SK-N-SH treated with all-trans-retinoic acid at 6 μM for 48 hours (cell line): ENCODE data around the gene OSBPL5.

ENCODE experiments used
- ATAC-seq: fragments of 200-7000 bp; cut with Tn5 transposase; 3 replicates; pipeline ENCODE4 v1.9.1; 2020; ENCODE audit warnings: mild to moderate bottlenecking, moderate library complexity
- BACH2 ChIP-seq: fragments of 250-450 bp; sonication (Bioruptor Pico); IDR thresholded peaks from 2 replicates; pipeline ENCODE4 v1.9.0; 2021; ENCODE audit warnings: mild to moderate bottlenecking, borderline replicate concordance
- CSDC2 ChIP-seq: fragments of 250-450 bp; sonication (Bioruptor Pico); IDR thresholded peaks from 2 replicates; pipeline ENCODE4 v1.5.0; 2020; ENCODE audit warnings: mild to moderate bottlenecking, moderate library complexity
- ESRRG ChIP-seq: fragments of 250-450 bp; sonication (Bioruptor Pico); IDR thresholded peaks from 2 replicates; pipeline ENCODE4 v1.6.1; 2021; ENCODE audit warnings: mild to moderate bottlenecking
- GLIS3 ChIP-seq: fragments of 250-450 bp; sonication (Bioruptor Pico); IDR thresholded peaks from 2 replicates; pipeline ENCODE4 v1.5.0; 2020; ENCODE audit warnings: mild to moderate bottlenecking, moderate library complexity
- ISL1 ChIP-seq: fragments of 250-450 bp; sonication (Bioruptor Pico); IDR thresholded peaks from 2 replicates; pipeline ENCODE4 v2.1.2; 2022; ENCODE audit warnings: mild to moderate bottlenecking, moderate library complexity
- PPARA ChIP-seq: fragments of 250-450 bp; sonication (Bioruptor Pico); IDR thresholded peaks from 2 replicates; pipeline ENCODE4 v1.5.0; 2020; ENCODE audit warnings: mild to moderate bottlenecking, borderline replicate concordance
- RARB ChIP-seq: fragments of 250-450 bp; sonication (Bioruptor Pico); IDR thresholded peaks from 2 replicates; pipeline ENCODE4 v1.8.0; 2021; ENCODE audit warnings: mild to moderate bottlenecking, moderate library complexity
- TCF4 ChIP-seq: fragments of 250-450 bp; sonication (Bioruptor Pico); IDR thresholded peaks from 2 replicates; pipeline ENCODE4 v1.8.0; 2021; ENCODE audit warnings: mild to moderate bottlenecking, moderate library complexity, borderline replicate concordance
- TOX ChIP-seq: fragments of 250-450 bp; sonication (Bioruptor Pico); IDR thresholded peaks from 2 replicates; pipeline ENCODE4 v1.8.0; 2021; ENCODE audit warnings: mild to moderate bottlenecking, moderate library complexity, borderline replicate concordance
- ZC3H10 ChIP-seq: fragments of 250-450 bp; sonication (Bioruptor Pico); IDR thresholded peaks from 2 replicates; pipeline ENCODE4 v1.5.1; 2021; ENCODE audit warnings: mild to moderate bottlenecking, moderate library complexity
- ZFP3 ChIP-seq: fragments of 250-450 bp; sonication (Bioruptor Pico); IDR thresholded peaks from 2 replicates; pipeline ENCODE4 v1.5.0; 2020; ENCODE audit warnings: mild to moderate bottlenecking, moderate library complexity
- ZNF565 ChIP-seq: fragments of 450-650 bp; formaldehyde crosslinking; conservative IDR thresholded peaks from 2 replicates; pipeline ENCODE4 v1.5.0; 2020; ENCODE audit warnings: low read depth, mild to moderate bottlenecking, moderate library complexity
- ZNF70 ChIP-seq: fragments of 450-650 bp; formaldehyde crosslinking; IDR thresholded peaks from 2 replicates; pipeline ENCODE4 v1.5.0; 2020; ENCODE audit warnings: mild to moderate bottlenecking, moderate library complexity
- ZNF8 ChIP-seq: fragments of 450-650 bp; formaldehyde crosslinking; IDR thresholded peaks from 2 replicates; pipeline ENCODE4 v1.5.0; 2020; ENCODE audit warnings: mild to moderate bottlenecking, moderate library complexity
- TF ChIP-seq, protein P1 (sequence below): fragments of 250-450 bp; sonication (Bioruptor Pico); IDR thresholded peaks from 2 replicates; pipeline ENCODE4 v1.8.0; 2020; ENCODE audit warnings: mild to moderate bottlenecking, moderate library complexity, borderline replicate concordance
- TF ChIP-seq, protein P2 (sequence below): fragments of 250-450 bp; sonication (Bioruptor Pico); IDR thresholded peaks from 2 replicates; pipeline ENCODE4 v1.5.1; 2020; ENCODE audit warnings: low read depth, mild to moderate bottlenecking, moderate library complexity
- TF ChIP-seq, protein P3 (sequence below): fragments of 250-450 bp; sonication (Bioruptor Pico); IDR thresholded peaks from 2 replicates; pipeline ENCODE4 v1.5.1; 2021; ENCODE audit warnings: mild to moderate bottlenecking, moderate library complexity
- TF ChIP-seq, protein P4 (sequence below): fragments of 250-450 bp; sonication (Bioruptor Pico); IDR thresholded peaks from 2 replicates; pipeline ENCODE4 v1.5.0; 2020; ENCODE audit warnings: mild to moderate bottlenecking, moderate library complexity
- TF ChIP-seq, protein P5 (sequence below): fragments of 250-450 bp; sonication (Bioruptor Pico); IDR thresholded peaks from 2 replicates; pipeline ENCODE4 v1.8.0; 2021; ENCODE audit warnings: low read depth, mild to moderate bottlenecking, moderate library complexity, borderline replicate concordance

The OSBPL5 gene

DNA sequence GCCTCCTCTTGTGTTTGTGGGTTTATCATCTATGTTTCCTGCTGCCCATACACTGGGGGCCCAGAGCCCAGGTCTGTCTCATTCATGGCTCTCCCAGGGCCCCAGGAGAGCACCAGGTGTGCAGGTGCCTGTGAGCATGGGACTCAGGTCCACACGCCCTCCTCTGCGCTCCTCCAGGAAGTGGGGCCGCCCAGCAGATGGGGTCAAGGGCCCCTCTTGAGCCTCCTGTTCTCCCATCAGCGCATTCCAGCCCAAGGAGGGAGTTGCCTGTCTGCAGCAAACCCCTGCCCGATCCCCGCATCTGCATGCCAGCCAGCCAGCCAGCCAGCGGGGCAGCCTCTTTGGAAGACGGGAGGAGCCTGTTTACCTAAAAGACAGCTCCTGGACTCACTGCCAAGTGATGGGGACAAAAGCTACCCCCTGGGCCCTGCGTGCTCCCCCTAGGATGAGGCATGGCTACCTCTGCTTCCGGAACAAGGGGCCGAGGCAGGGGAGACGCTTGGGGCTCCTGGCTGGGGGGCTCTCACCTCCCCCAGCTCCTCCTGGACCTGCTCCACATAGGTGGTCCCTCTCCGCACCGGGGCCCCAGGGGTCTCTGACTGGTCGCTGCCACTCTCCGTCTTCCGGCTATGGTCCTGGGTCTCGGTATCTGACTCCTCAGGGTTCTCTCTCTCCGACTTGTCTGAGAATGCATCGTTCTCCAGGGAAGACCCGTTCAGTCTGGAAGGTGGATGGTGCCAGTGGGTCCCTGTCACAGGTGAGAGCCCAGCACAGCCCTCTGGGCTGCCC lies 58.2 kb downstream of the OSBPL5 start:
- no peak for TF ChIP-seq ZNF565 (CRISPR knock-in tag)
- TF ChIP-seq, protein P1, sequence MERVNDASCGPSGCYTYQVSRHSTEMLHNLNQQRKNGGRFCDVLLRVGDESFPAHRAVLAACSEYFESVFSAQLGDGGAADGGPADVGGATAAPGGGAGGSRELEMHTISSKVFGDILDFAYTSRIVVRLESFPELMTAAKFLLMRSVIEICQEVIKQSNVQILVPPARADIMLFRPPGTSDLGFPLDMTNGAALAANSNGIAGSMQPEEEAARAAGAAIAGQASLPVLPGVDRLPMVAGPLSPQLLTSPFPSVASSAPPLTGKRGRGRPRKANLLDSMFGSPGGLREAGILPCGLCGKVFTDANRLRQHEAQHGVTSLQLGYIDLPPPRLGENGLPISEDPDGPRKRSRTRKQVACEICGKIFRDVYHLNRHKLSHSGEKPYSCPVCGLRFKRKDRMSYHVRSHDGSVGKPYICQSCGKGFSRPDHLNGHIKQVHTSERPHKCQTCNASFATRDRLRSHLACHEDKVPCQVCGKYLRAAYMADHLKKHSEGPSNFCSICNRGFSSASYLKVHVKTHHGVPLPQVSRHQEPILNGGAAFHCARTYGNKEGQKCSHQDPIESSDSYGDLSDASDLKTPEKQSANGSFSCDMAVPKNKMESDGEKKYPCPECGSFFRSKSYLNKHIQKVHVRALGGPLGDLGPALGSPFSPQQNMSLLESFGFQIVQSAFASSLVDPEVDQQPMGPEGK (CRISPR knock-in tag) = no peak
- no peak for TF ChIP-seq ZFP3 (CRISPR knock-in tag)
- no peak for TF ChIP-seq ZNF70 (CRISPR knock-in tag)
- no peak for TF ChIP-seq ZC3H10
- TF ChIP-seq, protein P2, sequence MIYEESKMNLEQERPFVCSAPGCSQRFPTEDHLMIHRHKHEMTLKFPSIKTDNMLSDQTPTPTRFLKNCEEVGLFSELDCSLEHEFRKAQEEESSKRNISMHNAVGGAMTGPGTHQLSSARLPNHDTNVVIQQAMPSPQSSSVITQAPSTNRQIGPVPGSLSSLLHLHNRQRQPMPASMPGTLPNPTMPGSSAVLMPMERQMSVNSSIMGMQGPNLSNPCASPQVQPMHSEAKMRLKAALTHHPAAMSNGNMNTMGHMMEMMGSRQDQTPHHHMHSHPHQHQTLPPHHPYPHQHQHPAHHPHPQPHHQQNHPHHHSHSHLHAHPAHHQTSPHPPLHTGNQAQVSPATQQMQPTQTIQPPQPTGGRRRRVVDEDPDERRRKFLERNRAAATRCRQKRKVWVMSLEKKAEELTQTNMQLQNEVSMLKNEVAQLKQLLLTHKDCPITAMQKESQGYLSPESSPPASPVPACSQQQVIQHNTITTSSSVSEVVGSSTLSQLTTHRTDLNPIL (CRISPR knock-in tag) = no peak
- TF ChIP-seq, protein P3, sequence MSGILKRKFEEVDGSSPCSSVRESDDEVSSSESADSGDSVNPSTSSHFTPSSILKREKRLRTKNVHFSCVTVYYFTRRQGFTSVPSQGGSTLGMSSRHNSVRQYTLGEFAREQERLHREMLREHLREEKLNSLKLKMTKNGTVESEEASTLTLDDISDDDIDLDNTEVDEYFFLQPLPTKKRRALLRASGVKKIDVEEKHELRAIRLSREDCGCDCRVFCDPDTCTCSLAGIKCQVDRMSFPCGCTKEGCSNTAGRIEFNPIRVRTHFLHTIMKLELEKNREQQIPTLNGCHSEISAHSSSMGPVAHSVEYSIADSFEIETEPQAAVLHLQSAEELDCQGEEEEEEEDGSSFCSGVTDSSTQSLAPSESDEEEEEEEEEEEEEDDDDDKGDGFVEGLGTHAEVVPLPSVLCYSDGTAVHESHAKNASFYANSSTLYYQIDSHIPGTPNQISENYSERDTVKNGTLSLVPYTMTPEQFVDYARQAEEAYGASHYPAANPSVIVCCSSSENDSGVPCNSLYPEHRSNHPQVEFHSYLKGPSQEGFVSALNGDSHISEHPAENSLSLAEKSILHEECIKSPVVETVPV (CRISPR knock-in tag) = no peak
- TF ChIP-seq ISL1 (CRISPR knock-in tag) = no peak
- TF ChIP-seq, protein P4, sequence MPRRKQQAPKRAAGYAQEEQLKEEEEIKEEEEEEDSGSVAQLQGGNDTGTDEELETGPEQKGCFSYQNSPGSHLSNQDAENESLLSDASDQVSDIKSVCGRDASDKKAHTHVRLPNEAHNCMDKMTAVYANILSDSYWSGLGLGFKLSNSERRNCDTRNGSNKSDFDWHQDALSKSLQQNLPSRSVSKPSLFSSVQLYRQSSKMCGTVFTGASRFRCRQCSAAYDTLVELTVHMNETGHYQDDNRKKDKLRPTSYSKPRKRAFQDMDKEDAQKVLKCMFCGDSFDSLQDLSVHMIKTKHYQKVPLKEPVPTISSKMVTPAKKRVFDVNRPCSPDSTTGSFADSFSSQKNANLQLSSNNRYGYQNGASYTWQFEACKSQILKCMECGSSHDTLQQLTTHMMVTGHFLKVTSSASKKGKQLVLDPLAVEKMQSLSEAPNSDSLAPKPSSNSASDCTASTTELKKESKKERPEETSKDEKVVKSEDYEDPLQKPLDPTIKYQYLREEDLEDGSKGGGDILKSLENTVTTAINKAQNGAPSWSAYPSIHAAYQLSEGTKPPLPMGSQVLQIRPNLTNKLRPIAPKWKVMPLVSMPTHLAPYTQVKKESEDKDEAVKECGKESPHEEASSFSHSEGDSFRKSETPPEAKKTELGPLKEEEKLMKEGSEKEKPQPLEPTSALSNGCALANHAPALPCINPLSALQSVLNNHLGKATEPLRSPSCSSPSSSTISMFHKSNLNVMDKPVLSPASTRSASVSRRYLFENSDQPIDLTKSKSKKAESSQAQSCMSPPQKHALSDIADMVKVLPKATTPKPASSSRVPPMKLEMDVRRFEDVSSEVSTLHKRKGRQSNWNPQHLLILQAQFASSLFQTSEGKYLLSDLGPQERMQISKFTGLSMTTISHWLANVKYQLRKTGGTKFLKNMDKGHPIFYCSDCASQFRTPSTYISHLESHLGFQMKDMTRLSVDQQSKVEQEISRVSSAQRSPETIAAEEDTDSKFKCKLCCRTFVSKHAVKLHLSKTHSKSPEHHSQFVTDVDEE (CRISPR knock-in tag) = no peak
- TF ChIP-seq, all 23 proteins: peak for 0
- no peak for ATAC-seq

DNA sequence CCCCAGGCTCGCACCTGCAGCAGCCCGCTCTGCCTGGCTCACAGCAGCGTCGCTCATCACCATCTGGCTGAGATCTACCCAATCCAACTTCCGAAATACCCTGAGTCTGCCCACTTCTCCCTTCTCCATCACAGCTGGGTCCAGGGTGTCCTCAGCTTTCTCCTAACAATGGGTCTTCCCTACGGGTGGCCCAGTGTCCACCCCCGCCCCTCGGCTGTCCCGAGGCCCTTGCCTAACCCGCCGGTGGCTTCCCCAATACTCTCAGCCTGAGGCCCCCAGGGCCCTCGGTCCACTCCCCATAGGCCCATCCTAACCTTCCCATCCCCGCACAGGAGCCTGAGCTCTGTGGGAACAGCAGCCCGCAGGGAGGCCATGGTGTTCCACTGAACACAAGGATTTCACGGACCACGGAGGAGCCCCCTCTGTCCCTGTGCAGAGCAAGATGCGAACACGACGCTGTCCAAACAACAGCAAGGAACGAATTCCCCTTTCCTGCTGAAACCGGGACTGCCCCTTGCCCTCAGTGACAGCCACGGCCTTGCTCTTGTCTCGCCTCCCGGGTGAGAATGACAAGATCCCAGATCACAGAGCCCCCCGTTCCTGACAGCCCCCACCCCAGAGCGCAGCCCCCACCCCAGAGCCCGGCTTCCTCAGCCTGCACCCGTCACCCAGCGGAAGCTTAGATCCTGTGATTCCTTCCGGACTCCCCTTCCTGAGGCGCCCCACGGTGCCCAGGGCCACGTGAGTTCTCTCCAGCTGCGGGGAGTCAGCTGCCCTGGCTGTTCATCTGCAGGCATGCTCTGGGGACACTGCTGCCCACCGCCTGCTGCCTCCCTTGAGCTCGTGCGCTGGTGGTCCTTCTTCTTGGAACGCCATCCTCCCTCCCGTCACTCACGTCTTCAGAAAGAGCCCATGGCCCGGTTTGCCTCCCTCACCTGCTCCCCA lies 59.0 kb downstream of the OSBPL5 start:
- ATAC-seq = no peak
- TF ChIP-seq ZNF70 (CRISPR knock-in tag) = no peak
- TF ChIP-seq RARB (CRISPR knock-in tag) = no peak
- TF ChIP-seq ZC3H10 = no peak
- TF ChIP-seq, protein P4 (CRISPR knock-in tag) = no peak
- TF ChIP-seq CSDC2 = no peak
- TF ChIP-seq, protein P3 (CRISPR knock-in tag) = no peak
- TF ChIP-seq, protein P5, sequence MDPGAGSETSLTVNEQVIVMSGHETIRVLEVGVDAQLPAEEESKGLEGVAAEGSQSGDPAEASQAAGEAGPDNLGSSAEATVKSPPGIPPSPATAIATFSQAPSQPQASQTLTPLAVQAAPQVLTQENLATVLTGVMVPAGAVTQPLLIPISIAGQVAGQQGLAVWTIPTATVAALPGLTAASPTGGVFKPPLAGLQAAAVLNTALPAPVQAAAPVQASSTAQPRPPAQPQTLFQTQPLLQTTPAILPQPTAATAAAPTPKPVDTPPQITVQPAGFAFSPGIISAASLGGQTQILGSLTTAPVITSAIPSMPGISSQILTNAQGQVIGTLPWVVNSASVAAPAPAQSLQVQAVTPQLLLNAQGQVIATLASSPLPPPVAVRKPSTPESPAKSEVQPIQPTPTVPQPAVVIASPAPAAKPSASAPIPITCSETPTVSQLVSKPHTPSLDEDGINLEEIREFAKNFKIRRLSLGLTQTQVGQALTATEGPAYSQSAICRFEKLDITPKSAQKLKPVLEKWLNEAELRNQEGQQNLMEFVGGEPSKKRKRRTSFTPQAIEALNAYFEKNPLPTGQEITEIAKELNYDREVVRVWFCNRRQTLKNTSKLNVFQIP (CRISPR knock-in tag) = no peak
- TF ChIP-seq ZNF8 (CRISPR knock-in tag) = no peak
- no peak for TF ChIP-seq BACH2
- TF ChIP-seq PPARA (CRISPR knock-in tag) = no peak
- TF ChIP-seq TCF4 (CRISPR knock-in tag) = no peak
- TF ChIP-seq, protein P1 (CRISPR knock-in tag) = no peak
- no peak for TF ChIP-seq TOX (CRISPR knock-in tag)
- no peak for TF ChIP-seq ZNF565 (CRISPR knock-in tag)
- TF ChIP-seq ESRRG (CRISPR knock-in tag) = no peak
- TF ChIP-seq GLIS3 = no peak
